AG10803 (cell line): Measurements from ENCODE around the gene SETD6.

Source experiments
- DNase-seq: peaks from one replicate; pipeline ENCODE4 v3.0.0; 2010; ENCODE audit warnings: low read depth
- H3K4me3 ChIP-seq: 2 replicates; pipeline ENCODE4 v1.5.1; 2011; ENCODE audit warnings: mild to moderate bottlenecking, low read length, control low read depth
- TF ChIP-seq, protein P1 (sequence below): conservative IDR thresholded peaks from 2 replicates; pipeline ENCODE4 v1.5.1; 2011; ENCODE audit warnings: mild to moderate bottlenecking, low read length, control low read depth, inconsistent platforms

Gene SETD6

DNA sequence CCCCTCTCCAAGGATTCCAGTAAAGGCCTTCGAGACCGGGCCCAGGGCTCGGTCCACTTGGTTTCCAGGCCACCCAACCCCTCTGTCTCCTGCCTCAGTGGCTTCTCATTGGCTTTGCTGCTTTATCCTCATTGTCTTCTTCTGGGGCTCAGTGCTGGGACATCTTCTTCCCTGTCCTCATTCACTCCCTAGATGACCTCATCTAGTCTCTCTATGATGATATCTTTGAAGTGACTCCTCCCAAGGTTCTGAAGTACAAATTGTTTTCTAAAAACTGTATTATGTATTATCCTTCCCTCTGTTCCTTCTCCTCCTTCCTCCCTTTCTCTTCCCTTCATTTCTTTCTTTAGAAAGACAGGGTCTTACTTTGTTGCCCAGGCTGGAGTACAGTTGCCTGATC lies 42.5 kb upstream of the SETD6 start:
- H3K4me3 ChIP-seq: no peak overlapping the region
- TF ChIP-seq, protein P1, sequence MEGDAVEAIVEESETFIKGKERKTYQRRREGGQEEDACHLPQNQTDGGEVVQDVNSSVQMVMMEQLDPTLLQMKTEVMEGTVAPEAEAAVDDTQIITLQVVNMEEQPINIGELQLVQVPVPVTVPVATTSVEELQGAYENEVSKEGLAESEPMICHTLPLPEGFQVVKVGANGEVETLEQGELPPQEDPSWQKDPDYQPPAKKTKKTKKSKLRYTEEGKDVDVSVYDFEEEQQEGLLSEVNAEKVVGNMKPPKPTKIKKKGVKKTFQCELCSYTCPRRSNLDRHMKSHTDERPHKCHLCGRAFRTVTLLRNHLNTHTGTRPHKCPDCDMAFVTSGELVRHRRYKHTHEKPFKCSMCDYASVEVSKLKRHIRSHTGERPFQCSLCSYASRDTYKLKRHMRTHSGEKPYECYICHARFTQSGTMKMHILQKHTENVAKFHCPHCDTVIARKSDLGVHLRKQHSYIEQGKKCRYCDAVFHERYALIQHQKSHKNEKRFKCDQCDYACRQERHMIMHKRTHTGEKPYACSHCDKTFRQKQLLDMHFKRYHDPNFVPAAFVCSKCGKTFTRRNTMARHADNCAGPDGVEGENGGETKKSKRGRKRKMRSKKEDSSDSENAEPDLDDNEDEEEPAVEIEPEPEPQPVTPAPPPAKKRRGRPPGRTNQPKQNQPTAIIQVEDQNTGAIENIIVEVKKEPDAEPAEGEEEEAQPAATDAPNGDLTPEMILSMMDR: no peak
- DNase-seq: no peak

DNA sequence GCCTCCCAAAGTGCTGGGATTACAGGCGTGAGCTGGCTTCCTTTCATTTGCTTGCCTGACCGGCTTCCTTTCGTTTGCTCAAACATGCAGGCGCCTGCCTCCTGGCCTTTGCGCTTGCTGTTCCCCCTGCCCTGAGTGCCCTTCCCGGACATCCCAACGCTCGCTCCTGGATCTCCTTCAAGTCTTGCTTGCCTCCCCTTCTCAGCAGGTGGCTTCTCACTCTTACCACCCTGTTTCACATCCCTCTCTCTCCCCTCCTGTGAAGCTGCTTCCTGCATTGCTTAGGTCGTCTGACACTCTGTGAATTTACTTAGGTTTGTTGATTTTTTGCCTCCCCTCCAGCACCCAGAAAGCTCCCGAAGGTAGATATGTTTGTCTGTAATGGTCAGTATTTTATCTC lies 41.0 kb upstream of the SETD6 start:
- no peak for DNase-seq
- TF ChIP-seq, protein P1: no peak
- H3K4me3 ChIP-seq: no peak overlapping the region

DNA sequence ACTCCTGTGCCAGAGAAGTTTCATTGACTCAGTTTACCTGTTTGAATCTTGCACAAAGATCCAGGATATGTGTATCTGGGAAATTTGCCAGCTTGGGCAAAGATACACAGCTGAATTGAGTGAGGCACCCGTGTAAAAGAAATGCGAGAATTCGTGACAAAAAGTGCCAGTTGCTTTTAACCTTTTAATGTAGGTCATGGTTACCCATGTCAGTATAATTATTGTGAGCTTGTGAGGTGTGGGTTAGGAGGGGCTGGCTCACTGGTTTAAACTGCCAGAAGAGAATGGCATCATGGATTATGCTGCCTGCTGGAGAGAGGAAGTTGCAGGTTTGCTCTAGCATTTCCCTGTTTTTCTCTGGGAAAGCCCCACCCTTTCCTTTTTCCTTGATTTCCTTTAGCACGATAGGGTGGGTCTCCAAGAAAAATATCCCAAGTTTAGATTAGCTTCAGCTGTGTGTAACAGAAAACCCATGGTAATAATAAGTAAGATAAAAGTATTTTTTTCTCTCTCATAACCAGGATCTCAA lies 40.2 kb upstream of the SETD6 start:
- TF ChIP-seq, protein P1: no peak
- no peak for DNase-seq
- H3K4me3 ChIP-seq: no peak overlapping the region

DNA sequence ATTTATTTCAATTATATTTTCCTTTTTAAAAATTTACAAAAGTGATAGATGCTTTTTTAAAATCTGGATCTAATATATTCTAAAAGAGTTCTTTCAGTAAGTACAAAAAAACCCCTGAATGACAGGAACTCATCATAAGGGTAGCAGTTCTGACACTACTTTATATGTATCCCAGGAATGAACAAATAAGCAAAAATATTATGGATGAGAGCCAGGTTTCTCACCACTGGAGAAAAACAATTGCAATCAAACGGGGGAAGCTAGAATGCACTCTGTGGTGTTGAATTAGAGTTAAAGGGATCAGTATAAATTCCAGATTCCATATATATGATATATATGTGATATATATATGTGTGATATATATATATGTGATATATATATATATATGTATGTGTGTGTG lies 38.5 kb upstream of the SETD6 start:
- H3K4me3 ChIP-seq: no peak overlapping the region
- no peak for DNase-seq
- TF ChIP-seq, protein P1: no peak

DNA sequence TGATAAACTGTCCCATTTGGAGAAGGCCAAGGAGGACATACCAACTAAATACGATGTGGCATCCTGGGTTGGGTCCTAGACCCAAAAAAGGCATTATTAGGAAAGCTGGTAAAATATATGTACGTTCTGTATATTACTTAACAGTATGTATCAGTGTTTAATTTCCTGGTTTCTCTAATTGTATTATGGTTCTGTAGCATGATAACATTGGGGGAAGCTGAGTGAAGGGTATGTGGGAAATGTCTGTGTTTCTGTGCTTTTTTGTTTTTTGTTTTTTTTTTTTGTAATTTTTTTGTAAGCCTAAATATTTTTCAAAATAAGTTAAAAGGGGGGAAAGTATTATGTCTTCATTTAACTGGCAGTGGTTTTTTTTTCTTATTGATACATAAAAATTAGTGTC lies 36.9 kb upstream of the SETD6 start:
- no peak for DNase-seq
- H3K4me3 ChIP-seq: no peak overlapping the region
- TF ChIP-seq, protein P1: no peak

DNA sequence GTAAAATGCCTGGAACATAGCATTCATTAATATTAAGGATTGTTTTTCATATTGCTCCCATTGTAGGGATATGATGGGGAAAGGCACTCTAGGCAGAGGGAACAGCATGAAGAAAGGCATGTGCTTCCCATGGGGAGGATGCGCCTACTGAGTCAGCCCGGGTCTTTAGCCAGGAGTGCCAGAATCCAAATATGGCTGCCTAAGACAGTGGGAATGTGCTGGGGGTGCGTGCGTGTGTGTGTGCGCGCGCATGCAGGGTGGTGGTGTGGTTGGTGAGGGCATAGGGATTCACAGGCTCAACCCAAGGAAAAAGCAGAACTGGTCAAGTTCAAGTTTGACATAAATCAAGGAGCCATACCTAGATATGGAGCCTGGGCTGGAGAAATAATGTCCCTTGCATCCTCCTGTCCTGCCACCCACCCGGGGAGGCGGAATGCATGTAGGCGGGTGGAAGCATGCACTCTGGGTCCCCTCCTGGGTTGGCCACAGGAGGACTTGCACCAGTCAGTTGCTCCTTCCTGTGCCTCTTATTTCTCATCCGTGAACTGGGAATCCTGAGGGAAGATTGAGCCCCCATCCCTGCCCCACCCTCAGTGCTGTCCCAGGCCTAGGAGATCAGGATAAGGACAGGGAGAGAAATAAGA lies 34.0 kb upstream of the SETD6 start:
- TF ChIP-seq, protein P1: no peak
- no peak for DNase-seq
- H3K4me3 ChIP-seq: no peak overlapping the region

DNA sequence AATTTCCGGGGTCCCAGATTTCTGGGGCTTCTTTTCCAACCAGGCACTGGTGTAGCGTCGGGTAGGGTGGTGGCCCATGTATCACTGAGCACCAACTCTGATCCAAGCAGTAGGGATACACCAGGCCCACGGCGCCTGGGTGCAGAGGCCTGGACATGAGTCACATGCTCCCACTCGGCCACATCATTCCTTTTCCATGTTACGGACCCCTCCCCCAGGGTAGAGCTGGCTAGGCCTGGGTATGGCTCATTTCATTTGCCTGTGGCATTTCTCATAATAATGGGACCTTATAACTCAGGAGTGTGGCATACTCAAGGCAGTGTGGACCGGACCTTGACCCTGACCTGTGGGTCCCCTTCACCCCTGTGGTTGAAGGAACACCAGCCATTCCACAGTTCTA lies 33.4 kb upstream of the SETD6 start:
- no peak for DNase-seq
- TF ChIP-seq, protein P1: no peak
- H3K4me3 ChIP-seq: no peak overlapping the region
